ENCODE data around the gene LLCFC1.

The LLCFC1 gene

GRCh38 chr7:142894112-142894984 lies 44.9 kb upstream of the LLCFC1 start:
- DNase-seq (ENCODE audit: low spot score): no peak
- TF ChIP-seq CTCF (conservative IDR thresholded peaks at IDR 0.05; ENCODE audit: low read depth): no peak
- H3K27ac ChIP-seq: no peak overlapping the region
- ChIA-PET POLR2A (ENCODE audit: low non-redundant PET) (no interaction called here), CTCF (interaction anchor here (0.6 kb wide), 3 partner anchors 332 to 596 kb away, joined by 3 read pairs; no protein-coding TSS in a partner anchor)

- POLR2A ChIA-PET (ENCODE audit: low non-redundant PET): no interaction called here
These were observed 44.2 kb upstream of the LLCFC1 start for GRCh38 chr7:142894985-142895593.

GRCh38 chr7:142896151-142896550 lies 43.1 kb upstream of the LLCFC1 start:
- no peak for TF ChIP-seq CTCF (conservative IDR thresholded peaks at IDR 0.05; ENCODE audit: low read depth)
- H3K27ac ChIP-seq: no peak overlapping the region
- DNase-seq (ENCODE audit: low spot score): no peak
- ChIA-PET POLR2A (ENCODE audit: low non-redundant PET) (no interaction called here), CTCF (no interaction called here)

More at GRCh38 chr7:142894985-142895593, 44.2 kb upstream of the LLCFC1 start:
- CTCF ChIA-PET: interaction anchor here (0.6 kb wide), 2 partner anchors 333 to 337 kb away, joined by 3 read pairs; no protein-coding TSS in a partner anchor
- no peak for DNase-seq (ENCODE audit: low spot score)
- no peak for TF ChIP-seq CTCF (conservative IDR thresholded peaks at IDR 0.05; ENCODE audit: low read depth)
- no peak overlapping the region for H3K27ac ChIP-seq

GRCh38 chr7:142896741-142897379 lies 42.4 kb upstream of the LLCFC1 start:
- DNase-seq (ENCODE audit: low spot score): no peak
- no peak for TF ChIP-seq CTCF (conservative IDR thresholded peaks at IDR 0.05; ENCODE audit: low read depth)
- no peak overlapping the region for H3K27ac ChIP-seq
- ChIA-PET POLR2A (ENCODE audit: low non-redundant PET) (no interaction called here), CTCF (no interaction called here)

- no peak overlapping the region for H3K27ac ChIP-seq
- TF ChIP-seq CTCF (conservative IDR thresholded peaks at IDR 0.05; ENCODE audit: low read depth): no peak
- ChIA-PET CTCF (no interaction called here), POLR2A (ENCODE audit: low non-redundant PET) (no interaction called here)
- no peak for DNase-seq (ENCODE audit: low spot score)
These were observed 41.6 kb upstream of the LLCFC1 start for GRCh38 chr7:142897691-142898090.

GRCh38 chr7:142898377-142899170 lies 40.7 kb upstream of the LLCFC1 start:
- TF ChIP-seq CTCF (conservative IDR thresholded peaks at IDR 0.05; ENCODE audit: low read depth): no peak
- CTCF ChIA-PET: interaction anchor here (0.6 to 0.7 kb wide), 2 partner anchors 101 to 108 kb away, joined by 3 read pairs; no protein-coding TSS in a partner anchor

More at GRCh38 chr7:142898377-142899170, 40.7 kb upstream of the LLCFC1 start:
- POLR2A ChIA-PET (ENCODE audit: low non-redundant PET): no interaction called here
- DNase-seq (ENCODE audit: low spot score): no peak
- H3K27ac ChIP-seq: no peak overlapping the region
